Measurements from ENCODE around the gene SIGLEC7. TPM values are rescaled to one million over a fixed set of nuclear protein-coding genes. Genes with fewer than 3 reads are reported as not detected.

Gene SIGLEC7
- total and polyA plus RNA-seq, 2 donors from 2014 or later: 1.2 to 4.0 TPM

DNA sequence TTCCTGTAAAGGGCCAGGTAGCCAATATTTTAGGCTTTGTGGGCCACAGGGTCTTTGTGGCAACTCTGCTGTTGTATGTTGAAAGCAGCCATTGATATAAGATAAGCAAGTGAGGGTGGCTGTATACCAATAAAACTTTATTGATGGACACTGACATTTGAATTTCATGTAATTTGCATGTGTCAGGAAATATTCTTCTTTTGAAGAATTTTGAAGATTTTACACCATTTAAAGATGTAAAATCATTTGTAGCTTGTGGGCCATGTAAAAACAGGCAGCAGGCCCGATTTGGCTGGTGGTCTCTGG lies 31.5 kb upstream of the SIGLEC7 start:
- H3K9ac ChIP-seq (ENCODE audit: low read length in 3 of 3): no peak overlapping the region

DNA sequence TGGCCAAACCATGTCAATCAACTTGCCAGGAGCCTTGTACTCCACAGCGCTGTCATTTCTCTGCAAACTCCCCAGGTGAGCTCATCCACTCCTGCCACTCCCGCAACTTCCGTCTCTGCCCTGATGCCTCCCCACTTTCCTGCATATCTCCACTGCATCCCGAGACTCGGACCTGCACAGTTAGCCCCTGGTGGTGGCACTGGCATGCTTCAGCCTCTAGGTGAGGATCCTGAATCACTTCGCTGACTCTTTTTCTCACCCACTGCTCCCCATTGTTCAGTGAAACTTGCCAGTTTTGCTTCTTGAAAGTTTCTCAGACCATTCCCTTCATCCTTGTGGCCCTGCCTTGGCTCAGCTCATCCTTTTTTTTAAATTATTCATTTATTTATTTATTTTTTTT lies 30.5 kb upstream of the SIGLEC7 start:
- peak in 1 of 5 donors; percentile 44 for DNase-seq
- no peaks in the 10 kb centered on the region for H3K27me3 ChIP-seq (ENCODE audit: control insufficient read depth, insufficient read depth, low read length)
- TF ChIP-seq, protein P1, sequence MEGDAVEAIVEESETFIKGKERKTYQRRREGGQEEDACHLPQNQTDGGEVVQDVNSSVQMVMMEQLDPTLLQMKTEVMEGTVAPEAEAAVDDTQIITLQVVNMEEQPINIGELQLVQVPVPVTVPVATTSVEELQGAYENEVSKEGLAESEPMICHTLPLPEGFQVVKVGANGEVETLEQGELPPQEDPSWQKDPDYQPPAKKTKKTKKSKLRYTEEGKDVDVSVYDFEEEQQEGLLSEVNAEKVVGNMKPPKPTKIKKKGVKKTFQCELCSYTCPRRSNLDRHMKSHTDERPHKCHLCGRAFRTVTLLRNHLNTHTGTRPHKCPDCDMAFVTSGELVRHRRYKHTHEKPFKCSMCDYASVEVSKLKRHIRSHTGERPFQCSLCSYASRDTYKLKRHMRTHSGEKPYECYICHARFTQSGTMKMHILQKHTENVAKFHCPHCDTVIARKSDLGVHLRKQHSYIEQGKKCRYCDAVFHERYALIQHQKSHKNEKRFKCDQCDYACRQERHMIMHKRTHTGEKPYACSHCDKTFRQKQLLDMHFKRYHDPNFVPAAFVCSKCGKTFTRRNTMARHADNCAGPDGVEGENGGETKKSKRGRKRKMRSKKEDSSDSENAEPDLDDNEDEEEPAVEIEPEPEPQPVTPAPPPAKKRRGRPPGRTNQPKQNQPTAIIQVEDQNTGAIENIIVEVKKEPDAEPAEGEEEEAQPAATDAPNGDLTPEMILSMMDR (IDR thresholded peaks at IDR 0.05; ENCODE audit: borderline replicate concordance, extremely low read depth, insufficient read depth): no peak
- H3K9ac ChIP-seq (ENCODE audit: low read length in 3 of 3): no peak overlapping the region
- no peak overlapping the region for H3K27ac ChIP-seq (ENCODE audit: low read depth in 2 of 2, low read length in 2 of 2)
- FAIRE-seq: no peak
- intact Hi-C loops (cut with DNase I): no loop called here
- no peaks in the 10 kb centered on the region for H3K36me3 ChIP-seq (ENCODE audit: control insufficient read depth in 2 of 3, insufficient read depth in 3 of 3, low read length in 3 of 3)
- H3K9me3 ChIP-seq (ENCODE audit: control insufficient read depth in 2 of 3, insufficient read depth in 1 of 3, low read length in 3 of 3): no peaks in the 10 kb centered on the region
- no peak overlapping the region for H3K4me3 ChIP-seq (ENCODE audit: low read length in 3 of 3)
- H3K4me1 ChIP-seq (ENCODE audit: control insufficient read depth in 2 of 3, insufficient read depth in 2 of 3, low read depth in 1 of 3, low read length in 3 of 3): peaks cover 0 to 12% (median 8%) of the 10 kb centered on the region in 3 donors

More for the DNA sequence above, 31.5 kb upstream of the SIGLEC7 start:
- no peaks in the 10 kb centered on the region for H3K9me3 ChIP-seq (ENCODE audit: control insufficient read depth in 2 of 3, insufficient read depth in 1 of 3, low read length in 3 of 3)
- TF ChIP-seq, protein P1 (IDR thresholded peaks at IDR 0.05; ENCODE audit: borderline replicate concordance, extremely low read depth, insufficient read depth): no peak
- intact Hi-C loops (cut with DNase I): no loop called here
- peaks cover 0 to 12% (median 8%) of the 10 kb centered on the region in 3 donors for H3K4me1 ChIP-seq (ENCODE audit: control insufficient read depth in 2 of 3, insufficient read depth in 2 of 3, low read depth in 1 of 3, low read length in 3 of 3)
- DNase-seq (peak in 1 of 5 donors; percentile 1), FAIRE-seq (no peak)
- no peak overlapping the region for H3K4me3 ChIP-seq (ENCODE audit: low read length in 3 of 3)
- no peaks in the 10 kb centered on the region for H3K36me3 ChIP-seq (ENCODE audit: control insufficient read depth in 2 of 3, insufficient read depth in 3 of 3, low read length in 3 of 3)
- H3K27ac ChIP-seq (ENCODE audit: low read depth in 2 of 2, low read length in 2 of 2): no peak overlapping the region
- H3K27me3 ChIP-seq (ENCODE audit: control insufficient read depth, insufficient read depth, low read length): no peaks in the 10 kb centered on the region

DNA sequence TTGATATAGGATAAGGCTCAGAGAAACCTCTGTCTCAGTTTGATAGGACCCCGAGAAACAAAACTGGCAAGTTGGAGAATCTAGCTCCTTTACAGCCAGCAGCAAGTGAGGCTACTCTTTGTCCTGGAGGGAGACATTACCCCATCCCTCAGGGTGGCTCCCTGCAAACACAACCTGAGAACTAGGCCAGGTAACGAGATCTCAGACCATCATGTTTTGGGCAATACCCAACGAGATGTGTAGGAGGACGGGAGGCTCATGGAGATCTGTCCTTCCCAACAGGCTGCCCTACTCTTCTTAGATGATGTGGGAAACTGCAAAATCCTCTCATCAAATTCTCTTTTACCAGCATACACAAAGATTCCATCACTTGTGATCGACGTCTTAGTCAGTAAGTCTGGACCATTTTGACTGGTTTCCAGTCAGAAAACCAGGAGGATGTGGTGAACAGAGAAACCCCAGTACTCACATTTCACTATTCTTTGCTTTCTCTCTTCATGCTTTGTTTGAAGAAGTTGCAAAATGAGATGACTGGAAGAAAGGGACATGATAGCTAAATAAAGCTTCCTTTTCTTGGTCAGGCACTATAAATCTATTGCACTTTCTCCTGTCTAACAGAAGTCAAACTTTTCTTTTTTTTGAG lies 27.9 kb upstream of the SIGLEC7 start:
- no peak for FAIRE-seq
- TF ChIP-seq, protein P1 (IDR thresholded peaks at IDR 0.05; ENCODE audit: borderline replicate concordance, extremely low read depth, insufficient read depth): no peak
- H3K27ac ChIP-seq (ENCODE audit: low read depth in 2 of 2, low read length in 2 of 2): no peak overlapping the region

More for the DNA sequence above, 27.9 kb upstream of the SIGLEC7 start:
- H3K4me3 ChIP-seq (ENCODE audit: low read length in 3 of 3): no peak overlapping the region
- no peak overlapping the region for H3K9ac ChIP-seq (ENCODE audit: low read length in 3 of 3)
- peak in 1 of 5 donors; percentile 4 for DNase-seq
- intact Hi-C loops (cut with DNase I): no loop called here
- H3K27me3 ChIP-seq (ENCODE audit: control insufficient read depth, insufficient read depth, low read length): no peaks in the 10 kb centered on the region
- H3K36me3 ChIP-seq (ENCODE audit: control insufficient read depth in 2 of 3, insufficient read depth in 3 of 3, low read length in 3 of 3): no peaks in the 10 kb centered on the region
- no peaks in the 10 kb centered on the region for H3K4me1 ChIP-seq (ENCODE audit: control insufficient read depth in 2 of 3, insufficient read depth in 2 of 3, low read depth in 1 of 3, low read length in 3 of 3)
- H3K9me3 ChIP-seq (ENCODE audit: control insufficient read depth in 2 of 3, insufficient read depth in 1 of 3, low read length in 3 of 3): no peaks in the 10 kb centered on the region
